GM18507 (cell line): Measurements from ENCODE around the gene SPIC.
"Not testable (repeated sequence)": the region's sequence is repeated elsewhere in the genome, so short reads cannot be mapped to it uniquely, and the experiment has no call there.

Experiments used
- DNase-seq: peaks from one replicate; pipeline ENCODE4 v3.0.0; 2011; ENCODE audit warnings: low read depth; ENCODE audit not compliant: insufficient read length; ENCODE audit errors: extremely low spot score
- FAIRE-seq: peaks from 2 replicates; lab custom pipeline; 2011; peaks lifted over from hg19 to GRCh38; lab: Jason Lieb, UNC

Gene SPIC

GRCh38 chr12:101474711-101475386 lies at the start of gene SPIC:
SPIC (plus strand) TSS chr12:101475336; CDS start chr12:101476905, 1,569 bp downstream.
- DNase-seq (no peak), FAIRE-seq (no peak)

DNA sequence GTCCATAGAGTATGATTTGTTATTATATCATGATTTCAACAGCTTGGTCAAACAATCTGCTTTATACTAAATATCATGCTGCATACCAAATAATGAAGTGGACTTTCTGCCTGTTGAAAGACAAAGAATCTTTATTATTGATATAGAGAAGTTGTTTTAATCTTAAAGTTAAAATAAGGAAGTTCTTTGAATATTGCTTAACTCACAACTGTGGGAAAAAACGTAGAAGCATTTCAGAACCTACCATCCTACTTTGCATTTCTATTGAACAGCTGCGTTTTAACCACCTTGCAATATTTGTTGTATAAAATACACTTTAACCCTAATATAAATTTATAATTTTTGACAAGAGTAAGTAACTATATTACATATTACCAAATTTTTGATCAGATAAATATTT lies 44.7 kb upstream of the SPIC start:
- FAIRE-seq = no peak
- no peak for DNase-seq

GRCh38 chr12:101436136-101436535 lies 39.0 kb upstream of the SPIC start:
- DNase-seq (no peak), FAIRE-seq (no peak)

DNA sequence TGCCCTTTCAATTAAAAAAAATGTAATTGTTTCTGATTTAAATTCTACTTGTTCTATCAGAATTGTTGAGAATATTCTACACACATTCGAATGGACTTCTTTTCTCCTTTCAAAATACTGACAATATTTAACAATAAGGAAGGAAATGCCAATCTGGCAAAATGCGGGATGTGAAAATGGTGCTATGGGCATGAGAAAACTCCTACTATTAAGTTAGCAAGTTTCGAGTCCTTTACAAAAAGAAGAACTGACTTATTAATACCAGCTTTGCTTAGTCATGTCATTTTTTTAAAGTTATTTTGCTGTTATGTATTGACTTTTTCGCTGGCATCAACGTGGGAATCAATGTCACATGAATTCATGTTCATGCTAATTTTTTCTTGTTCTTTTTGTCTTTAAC lies 35.9 kb upstream of the SPIC start:
- DNase-seq (no peak), FAIRE-seq (no peak)

- DNase-seq = no peak
- FAIRE-seq = no peak
These were observed 33.5 kb upstream of the SPIC start for GRCh38 chr12:101441461-101442224.

GRCh38 chr12:101455685-101456084 lies 19.5 kb upstream of the SPIC start:
- DNase-seq (no peak), FAIRE-seq (no peak)

GRCh38 chr12:101459642-101460346 lies 15.3 kb upstream of the SPIC start:
- DNase-seq = no peak
- FAIRE-seq = no peak

- DNase-seq (no peak), FAIRE-seq (no peak)
These were observed 6.2 kb upstream of the SPIC start for GRCh38 chr12:101468948-101469347.

DNA sequence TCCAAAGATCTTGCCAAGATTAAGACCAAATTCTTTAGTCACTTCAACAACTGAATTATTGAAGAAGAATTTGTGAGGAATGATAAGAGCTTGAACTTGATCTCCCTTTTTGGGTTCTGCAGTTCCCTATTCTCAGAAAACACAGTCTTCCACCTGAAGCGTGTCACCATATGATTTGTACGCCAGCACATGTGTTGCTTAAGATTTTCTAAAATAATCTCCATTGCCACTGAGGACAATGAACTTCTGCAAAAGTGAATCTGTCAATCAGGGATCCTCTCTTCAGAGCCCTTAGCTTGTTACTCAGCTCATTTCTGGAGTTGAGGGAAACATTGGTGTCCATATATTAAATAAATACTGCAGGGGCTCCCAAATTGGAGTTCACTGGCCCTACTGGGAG lies 4.2 kb upstream of the SPIC start:
- FAIRE-seq (no peak), DNase-seq (no peak)

DNA sequence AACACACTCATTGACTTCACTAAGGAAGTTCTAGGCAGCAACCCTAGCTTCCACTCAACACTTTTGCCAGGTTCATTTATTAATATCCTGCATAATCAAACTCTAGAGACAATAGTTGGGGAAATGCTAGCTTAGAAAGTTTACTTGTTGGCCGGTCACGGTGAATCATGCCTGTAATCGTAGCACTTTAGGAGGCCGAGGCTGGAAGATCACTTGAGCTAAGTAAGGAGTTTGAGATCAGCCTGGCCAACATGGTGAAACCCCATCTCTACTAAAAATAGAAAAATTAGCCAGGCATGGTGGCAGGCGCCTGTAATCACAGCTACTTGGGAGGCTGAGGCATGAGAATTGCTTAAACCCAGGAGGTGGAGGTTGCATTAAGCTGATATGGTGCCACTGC lies 3.3 kb upstream of the SPIC start:
- not testable (repeated sequence) for DNase-seq, FAIRE-seq

- DNase-seq = no peak
- FAIRE-seq = no peak
These were observed 888 bp upstream of the SPIC start for GRCh38 chr12:101474248-101474647.

GRCh38 chr12:101475751-101476305 lies 692 bp downstream of the SPIC start:
- FAIRE-seq = no peak

GRCh38 chr12:101480849-101481248 lies 5.7 kb downstream of the SPIC start:
- no peak for FAIRE-seq
- no peak for DNase-seq

More at GRCh38 chr12:101475751-101476305, 692 bp downstream of the SPIC start:
- DNase-seq = no peak

GRCh38 chr12:101485021-101485420 lies 9.9 kb downstream of the SPIC start:
- FAIRE-seq (no peak), DNase-seq (no peak)

DNA sequence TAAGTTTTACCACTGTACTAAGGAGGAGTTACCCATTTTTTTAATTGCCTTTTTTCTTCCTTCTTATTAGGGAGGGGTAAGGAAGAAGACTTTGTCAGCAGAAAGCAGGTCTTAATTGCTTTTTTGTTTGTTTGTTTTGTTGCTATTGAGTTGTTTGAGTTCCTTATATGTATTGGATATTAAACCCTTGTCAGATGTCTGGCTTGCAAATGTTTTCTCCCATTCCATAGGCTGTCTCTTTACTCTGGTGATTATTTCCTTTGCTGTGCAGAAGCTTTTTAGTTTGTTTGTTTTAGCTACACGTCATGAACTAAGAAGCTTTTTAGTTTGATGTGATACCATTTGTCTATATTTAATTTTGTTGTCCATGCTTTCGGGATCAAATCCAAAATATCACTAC lies 13.3 kb downstream of the SPIC start:
- peak; percentile 41 for FAIRE-seq
- no peak for DNase-seq

- DNase-seq = no peak
- peak; percentile 35 for FAIRE-seq
These were observed 15.3 kb downstream of the SPIC start for GRCh38 chr12:101490286-101490920.

GRCh38 chr12:101491329-101491728 lies 16.2 kb downstream of the SPIC start:
- DNase-seq = no peak
- no peak for FAIRE-seq

- DNase-seq = no peak
- no peak for FAIRE-seq
These were observed 18.4 kb downstream of the SPIC start for GRCh38 chr12:101493556-101493955.

DNA sequence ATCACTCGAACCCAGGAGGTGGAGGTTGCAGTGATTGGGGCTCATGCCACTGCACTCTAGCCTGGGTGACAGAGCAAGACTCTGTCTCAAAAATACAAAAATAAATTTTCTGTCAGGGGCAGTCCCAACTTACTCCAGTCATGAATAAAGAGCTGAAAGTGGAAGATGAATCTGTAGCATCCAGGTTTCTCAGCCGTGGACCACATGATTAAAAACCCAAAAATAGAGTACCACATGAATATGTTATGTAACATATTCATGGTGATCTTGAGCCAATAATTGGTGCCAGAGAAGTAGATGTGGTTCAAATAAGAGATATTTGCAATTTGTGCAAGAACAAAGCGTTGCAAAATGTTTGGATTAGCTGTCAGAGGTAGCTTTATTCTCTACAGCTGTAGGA lies 23.1 kb downstream of the SPIC start:
- FAIRE-seq = no peak

More for the DNA sequence above, 23.1 kb downstream of the SPIC start:
- no peak for DNase-seq
